HG03196 (cell line): ENCODE data around the gene CGB1.
"Not testable (repeated sequence)": the region's sequence is repeated elsewhere in the genome, so short reads cannot be mapped to it uniquely, and the experiment has no call there.

Experiments used
- ATAC-seq: cut with Tn5 transposase; IDR thresholded peaks from one replicate; pipeline ENCODE4 v1.9.1; 2021; ENCODE audit not compliant: unreplicated experiment

CGB1 gene

DNA sequence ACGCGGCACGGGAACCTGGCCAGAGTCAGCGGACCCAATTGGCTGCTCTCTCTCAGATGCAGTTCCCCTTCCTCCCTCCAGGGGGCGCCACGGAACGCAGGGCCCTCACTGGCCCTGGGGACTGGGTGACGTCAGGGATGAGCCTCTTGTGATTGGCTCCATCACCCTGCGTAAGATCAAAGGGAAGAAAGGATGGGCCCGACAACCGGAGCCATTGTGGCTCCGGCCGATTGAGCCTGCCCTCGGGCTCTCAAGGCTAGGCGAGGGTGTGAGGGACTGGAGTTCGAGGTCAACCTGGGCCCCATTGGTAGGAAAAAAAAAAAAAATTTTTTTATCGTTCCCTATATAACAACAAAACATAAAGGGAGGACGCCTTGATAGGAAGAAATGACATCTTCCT is at the start of gene CGB1:
Gene CGB1 (minus strand): TSS at position 81 of the 400 bp plus-strand sequence. CDS start 184 bp downstream, outside the sequence.
- ATAC-seq, result not testable (repeated sequence)

DNA sequence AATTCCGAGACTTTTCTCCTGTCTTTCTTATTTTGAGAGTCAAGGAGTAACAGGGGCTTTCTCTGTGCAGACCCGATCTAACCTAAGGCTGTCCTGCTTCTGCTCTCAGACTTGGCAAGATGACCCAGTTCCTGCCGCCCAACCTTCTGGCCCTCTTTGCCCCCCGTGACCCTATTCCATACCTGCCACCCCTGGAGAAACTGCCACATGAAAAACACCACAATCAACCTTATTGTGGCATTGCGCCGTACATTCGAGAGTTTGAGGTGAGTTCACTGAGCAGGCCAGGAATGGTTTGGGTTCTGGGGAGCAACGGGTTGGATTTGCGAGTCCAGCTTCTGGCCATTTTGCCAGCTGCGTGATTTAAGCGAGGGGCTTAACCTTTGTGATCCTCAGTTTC is 49.6 kb upstream of the CGB1 start:
- no peak for ATAC-seq

DNA sequence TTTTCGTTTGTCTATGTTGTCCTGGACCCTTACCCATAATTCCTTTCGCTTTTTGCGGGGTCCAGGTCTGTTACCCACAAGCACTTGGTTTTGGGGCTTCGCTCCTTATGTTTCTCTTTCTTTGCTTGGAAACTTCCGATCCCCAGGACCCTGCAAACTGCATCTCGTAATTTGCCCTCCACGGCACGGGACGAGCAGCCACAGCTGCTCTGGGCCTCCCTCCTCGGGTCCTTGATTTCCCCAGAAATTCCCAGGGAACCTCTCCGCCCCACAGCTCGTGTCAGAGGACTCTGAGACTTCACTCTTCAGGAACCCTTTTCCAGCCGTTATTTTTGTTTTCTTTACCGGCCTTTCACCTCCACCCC is 49.2 kb upstream of the CGB1 start:
- no peak for ATAC-seq

DNA sequence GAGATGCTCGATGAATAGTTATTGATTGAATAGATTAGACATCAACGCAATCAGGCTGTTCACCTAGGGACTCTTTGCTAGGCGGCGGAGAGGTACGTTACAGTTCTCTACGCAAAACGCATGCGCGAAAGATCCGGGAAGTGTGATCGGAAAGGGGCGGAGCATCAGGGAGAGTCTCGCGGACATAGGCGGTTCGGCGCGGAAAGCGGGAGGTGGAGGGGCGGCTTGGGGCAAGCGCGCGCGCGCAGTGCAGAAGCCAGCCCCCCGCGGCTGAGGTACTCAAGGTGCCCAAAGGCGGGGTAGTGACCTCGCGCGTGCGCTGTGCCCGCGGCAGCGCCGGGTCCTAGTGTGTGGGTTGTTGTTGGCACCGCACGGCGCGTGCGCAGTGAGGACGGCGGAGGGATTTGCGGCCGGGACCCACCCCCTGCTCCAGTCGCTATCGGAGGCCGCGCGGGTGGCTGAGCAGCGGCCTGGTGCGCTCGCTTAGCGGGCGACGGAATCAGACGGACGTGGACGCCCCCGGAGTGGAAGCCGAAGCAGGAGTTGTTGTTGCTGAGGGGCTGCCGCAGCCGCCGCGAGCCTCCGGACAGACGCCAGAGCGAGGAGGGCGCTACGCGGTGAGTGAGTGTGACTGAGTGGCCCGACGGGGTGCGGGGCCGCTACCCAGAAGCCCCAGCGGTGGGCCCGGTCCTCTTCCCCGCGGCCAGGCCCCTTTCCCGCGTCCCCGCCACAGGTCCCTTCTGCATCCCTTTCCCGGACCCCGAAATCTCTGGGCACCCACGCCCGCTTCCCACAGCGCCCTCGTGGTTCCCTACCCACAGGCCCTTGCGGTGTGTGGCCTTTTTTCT is 48.5 kb upstream of the CGB1 start, which contains the start of gene SNRNP70:
Gene SNRNP70 (plus strand): TSS at position 432 of the 848 bp plus-strand sequence. CDS start 964 bp downstream, outside the sequence.
- ATAC-seq, result peak; percentile 83

GRCh38 chr19:49084206-49085019 is 47.7 kb upstream of the CGB1 start:
- no peak for ATAC-seq

GRCh38 chr19:49081273-49081672 is 44.6 kb upstream of the CGB1 start:
- no peak for ATAC-seq

DNA sequence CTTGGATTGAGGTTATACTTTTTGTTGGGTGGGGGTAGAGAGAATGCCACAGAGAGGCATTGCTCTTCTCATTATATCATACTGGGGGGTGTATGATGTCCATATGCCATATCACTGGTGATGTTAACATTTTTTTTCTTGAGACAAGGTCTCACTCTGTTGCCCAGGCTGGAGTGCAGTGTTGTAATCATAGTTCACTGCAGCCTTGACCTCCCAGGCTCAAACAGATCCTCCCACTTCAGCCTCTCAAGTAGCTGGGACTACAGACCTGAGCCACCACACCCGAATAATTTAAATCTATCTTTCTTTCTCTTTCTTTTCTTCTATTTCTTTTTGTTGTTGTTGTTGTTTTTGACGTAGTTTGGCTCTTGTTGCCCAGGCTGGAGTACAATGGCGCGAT is 43.7 kb upstream of the CGB1 start:
- ATAC-seq, result no peak

DNA sequence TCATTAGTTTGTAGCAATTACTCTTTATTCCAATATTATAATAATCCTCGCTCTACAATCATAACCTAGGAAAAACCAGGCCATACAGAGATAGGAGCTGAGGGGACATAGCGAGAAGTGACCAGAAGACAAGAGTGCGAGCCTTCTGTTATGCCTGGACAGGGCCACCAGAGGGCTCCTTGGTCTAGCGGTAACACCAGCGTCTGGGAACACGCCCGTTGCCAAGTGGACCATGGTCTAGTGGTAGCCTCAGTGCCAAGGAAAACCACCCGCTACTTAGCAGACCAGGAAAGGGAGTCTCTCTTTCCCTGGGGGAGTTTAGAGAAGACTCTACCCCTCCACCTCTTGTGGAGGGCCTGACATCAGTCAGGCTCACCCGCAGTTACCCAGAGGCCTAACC is 38.2 kb upstream of the CGB1 start:
- not testable (repeated sequence) for ATAC-seq

DNA sequence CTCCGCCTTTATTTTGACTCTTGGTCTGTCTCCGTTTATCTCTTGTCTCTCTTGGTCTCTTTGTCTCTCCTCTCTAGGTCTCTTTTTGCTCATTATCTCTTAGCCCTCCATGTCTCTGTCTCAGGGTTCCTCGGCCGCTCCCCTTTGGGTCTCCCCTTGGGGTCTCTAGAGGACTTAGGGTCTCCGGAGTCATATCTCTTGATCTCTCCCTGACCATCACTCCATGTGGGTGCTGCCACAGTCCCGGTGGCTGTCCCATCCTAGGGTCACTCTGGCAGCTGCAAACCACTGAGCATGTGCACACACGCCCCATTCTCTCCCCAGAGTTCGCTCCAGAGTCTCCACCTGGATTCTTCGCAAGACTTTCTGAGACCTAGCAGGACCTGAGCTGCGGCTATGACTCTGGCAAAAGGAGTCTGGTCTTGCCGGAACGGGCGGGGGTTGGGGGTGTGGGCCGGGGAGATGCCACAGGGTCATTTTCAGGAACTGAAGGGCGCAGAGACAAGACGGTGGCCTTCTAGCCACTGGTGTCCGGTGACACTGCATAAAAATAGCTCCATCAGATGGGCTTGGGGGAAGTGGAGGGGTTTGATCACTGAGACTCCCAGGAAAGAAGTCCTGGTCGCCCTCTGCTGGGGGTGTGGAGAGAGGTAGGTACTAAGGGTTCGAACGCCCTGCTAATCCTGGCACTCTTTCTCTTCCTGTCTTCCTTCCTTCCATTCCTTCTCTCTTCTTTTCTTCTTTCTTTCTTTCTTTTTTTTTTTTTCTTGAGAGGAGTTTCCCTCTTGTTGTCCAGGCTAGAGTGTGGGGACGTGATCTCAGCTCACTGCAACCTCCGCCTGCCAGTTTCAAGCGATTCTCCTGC is 37.1 kb upstream of the CGB1 start:
- no peak for ATAC-seq

DNA sequence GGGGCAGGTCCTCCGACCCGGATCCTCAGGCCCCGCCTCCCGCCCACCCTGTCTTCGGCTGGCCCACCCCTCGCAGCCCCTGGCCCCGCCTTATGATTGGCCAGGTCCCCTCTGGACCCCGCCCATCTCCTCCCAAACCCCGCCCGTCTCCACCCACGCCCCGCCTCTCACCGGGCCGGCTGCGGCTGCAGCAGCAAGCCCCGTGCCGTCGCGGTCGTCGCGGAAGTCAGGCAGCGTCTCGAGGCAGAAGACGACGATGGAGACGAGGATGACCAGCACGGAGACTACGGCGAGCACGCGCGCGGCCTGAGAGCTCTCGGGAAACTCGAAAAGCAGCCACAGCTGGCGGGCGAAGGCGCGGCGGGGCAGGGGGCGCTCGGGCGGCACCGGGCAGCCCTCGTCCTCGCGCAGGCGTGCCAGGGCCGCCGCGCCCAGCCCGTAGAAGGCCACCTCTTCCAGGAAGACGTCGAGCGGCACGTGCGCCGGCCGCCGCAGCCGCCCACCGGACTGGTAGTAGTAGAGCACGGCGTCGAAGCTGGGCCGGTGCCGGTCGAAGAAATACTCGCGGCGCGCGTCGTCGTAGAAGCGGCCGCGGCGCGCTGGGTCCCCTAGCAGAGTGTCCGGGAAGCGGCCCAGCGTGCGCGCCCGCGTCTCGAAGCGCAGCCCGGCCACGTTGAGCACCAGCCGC is 35.3 kb upstream of the CGB1 start:
- ATAC-seq, result no peak

DNA sequence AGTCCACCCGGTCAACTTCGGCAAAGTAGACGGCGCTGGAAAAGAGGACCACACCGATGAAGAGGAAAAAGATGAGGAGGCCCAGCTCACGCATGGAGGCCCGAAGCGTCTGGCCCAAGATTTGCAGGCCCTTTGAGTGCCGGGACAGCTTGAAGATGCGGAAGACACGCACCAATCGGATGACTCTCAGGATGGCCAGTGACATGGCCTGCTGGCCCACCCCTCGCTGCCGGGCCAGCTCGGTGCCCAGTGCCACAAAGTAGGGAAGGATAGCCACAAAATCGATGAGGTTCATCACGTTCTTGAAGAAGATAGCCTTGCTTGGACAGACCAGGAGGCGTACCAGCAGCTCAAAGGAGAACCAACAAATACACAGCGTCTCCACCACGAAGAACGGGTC is 33.7 kb upstream of the CGB1 start:
- ATAC-seq, result no peak

GRCh38 chr19:49069026-49069425 is 32.3 kb upstream of the CGB1 start:
- no peak for ATAC-seq

- ATAC-seq, result no peak
These were observed 30.9 kb upstream of the CGB1 start for GRCh38 chr19:49067554-49067953.

GRCh38 chr19:49065905-49066512 is 29.3 kb upstream of the CGB1 start:
- no peak for ATAC-seq

DNA sequence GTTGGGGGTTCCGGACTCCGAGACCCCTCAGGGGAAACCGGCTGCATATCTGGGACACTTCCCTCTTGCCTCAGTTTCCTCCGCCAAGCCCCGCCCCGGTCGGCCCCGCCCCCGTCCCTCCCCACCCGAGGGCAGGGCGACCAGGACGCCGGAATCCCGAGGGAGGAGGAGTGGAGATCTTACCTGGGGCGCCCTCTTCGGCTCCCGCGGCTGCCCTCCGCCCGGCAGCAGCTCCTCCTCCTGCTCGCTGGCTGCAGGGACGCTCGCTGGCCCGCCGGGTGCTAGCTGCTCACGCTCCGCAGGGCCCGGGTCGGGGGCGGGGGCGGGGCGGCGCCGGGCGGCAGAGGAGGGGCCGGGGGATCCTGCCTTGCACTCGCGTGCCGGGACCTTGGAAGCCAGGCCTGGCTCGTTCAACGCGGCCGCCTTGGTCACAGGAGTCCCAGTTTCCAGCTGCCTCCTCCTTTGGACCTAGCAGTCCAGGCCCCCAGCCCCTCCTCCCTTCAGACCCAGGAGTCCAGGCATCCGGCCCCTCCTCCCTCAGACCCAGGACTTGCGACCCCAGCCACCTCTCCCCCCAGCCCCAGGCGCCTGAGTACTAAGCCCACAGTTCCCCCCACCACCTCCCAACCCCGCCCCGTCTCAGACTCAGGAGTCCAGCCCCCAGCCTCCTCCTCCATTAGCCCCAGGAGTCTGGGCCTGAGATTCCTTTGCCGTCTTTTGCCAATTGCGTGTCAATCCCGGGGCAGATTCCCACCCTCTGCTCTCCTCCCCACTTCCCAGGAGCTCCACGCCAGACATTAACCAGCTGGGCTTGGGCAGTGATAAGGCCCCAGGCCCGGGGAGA is 28.3 kb upstream of the CGB1 start, which contains the start of gene NTF4:
Gene NTF4 (minus strand): TSS at position 51 of the 844 bp plus-strand sequence. CDS start 2,821 bp downstream, outside the sequence.
- ATAC-seq, result no peak

- ATAC-seq, result no peak
These were observed 27.4 kb upstream of the CGB1 start for GRCh38 chr19:49064029-49064629.

GRCh38 chr19:49061445-49061844 is 24.8 kb upstream of the CGB1 start:
- no peak for ATAC-seq

GRCh38 chr19:49061000-49061399 is 24.3 kb upstream of the CGB1 start:
- no peak for ATAC-seq

GRCh38 chr19:49059053-49059452 is 22.4 kb upstream of the CGB1 start:
- no peak for ATAC-seq
